Endothelial cell of umbilical vein (primary cell): ENCODE data around the gene IGLON5. TPM values are rescaled to one million over a fixed set of nuclear protein-coding genes. Genes with fewer than 3 reads are reported as not detected.

Experiments used
- BruUV-seq: library from RNA; stranded (reverse); fragments of 400-500 nt; replicated peaks from 2 replicates; lab custom pipeline; 2021; lab: Mats Ljungman, UMichigan
- CTCF ChIA-PET: fragments of 300-600, 350-600 bp; sonication (Branson Sonifier 250); formaldehyde crosslinking; loops from one replicate; lab custom pipeline; 2021; ENCODE audit warnings: antibody characterized with exemption, inconsistent platforms; lab: Charles Lee
- POLR2A ChIA-PET: fragments of 300-600, 350-600 bp; sonication (Branson Sonifier 250); formaldehyde crosslinking; loops from one replicate; lab custom pipeline; 2021; ENCODE audit warnings: antibody characterized with exemption, inconsistent platforms; lab: Charles Lee
- DNase-seq: peaks from one replicate; pipeline ENCODE4 v3.0.0-alpha.2; 2011; ENCODE audit warnings: low read depth, low spot score
- FAIRE-seq: peaks from 2 replicates; lab custom pipeline; 2011; peaks lifted over from hg19 to GRCh38; lab: Jason Lieb, UNC
- H2AFZ ChIP-seq: 2 replicates; pipeline ENCODE4 v1.6.0; 2012; ENCODE audit warnings: low read depth, low read length, control low read depth, inconsistent platforms
- H3K27ac ChIP-seq: 2 replicates; pipeline ENCODE4 v1.5.1; 2011; ENCODE audit warnings: low read depth, mild to moderate bottlenecking, control low read depth, low read length, moderate library complexity; ENCODE audit not compliant: insufficient read depth
- H3K27me3 ChIP-seq, 2 experiments: 2 replicates each; pipeline versions ENCODE4 v1.6.0 to v1.6.1; 2011; ENCODE audit warnings: low read length in 2 of 2, mixed read lengths in 1 of 2; ENCODE audit not compliant: control insufficient read depth in 2 of 2, insufficient read depth in 2 of 2
- H3K36me3 ChIP-seq, 2 experiments: 2 replicates in 1 of 2; 3 replicates in 1 of 2; pipeline ENCODE4 v1.5.1; 2011; ENCODE audit warnings: low read length in 2 of 2, mild to moderate bottlenecking in 1 of 2, moderate library complexity in 1 of 2; ENCODE audit not compliant: control insufficient read depth in 2 of 2, insufficient read depth in 2 of 2; ENCODE audit errors: extremely low read depth in 1 of 2
- H3K4me1 ChIP-seq: 3 replicates; pipeline ENCODE4 v1.5.1; 2011; ENCODE audit warnings: mild to moderate bottlenecking, low read length; ENCODE audit not compliant: control insufficient read depth, insufficient read depth; ENCODE audit errors: extremely low read depth
- H3K4me2 ChIP-seq: 2 replicates; pipeline ENCODE4 v1.6.1; 2011; ENCODE audit warnings: low read length, control low read depth, mixed read lengths; ENCODE audit not compliant: insufficient read depth
- H3K4me3 ChIP-seq, 3 experiments: fragments of 200-600 bp in 1 of 3; sonication (generic), shearing (Covaris generic) in 1 of 3; replicated peaks in 1 of 3; 2 replicates each; pipeline ENCODE4 v1.5.1; 2011 to 2016; ENCODE audit warnings: control low read depth in 3 of 3, low read length in 3 of 3, mild to moderate bottlenecking in 2 of 3, inconsistent platforms in 1 of 3, low read depth in 1 of 3, moderate library complexity in 1 of 3; ENCODE audit not compliant: insufficient read depth in 1 of 3
- H3K79me2 ChIP-seq: 2 replicates; pipeline ENCODE4 v1.6.0; 2012; ENCODE audit warnings: low read length, inconsistent platforms; ENCODE audit not compliant: control insufficient read depth, insufficient read depth
- H3K9ac ChIP-seq: replicated peaks from 2 replicates; pipeline ENCODE3; 2011; ENCODE audit warnings: low read length, control low read depth; ENCODE audit not compliant: insufficient read depth; ENCODE audit errors: extremely low read depth
- H3K9me1 ChIP-seq: replicated peaks from 3 replicates; pipeline ENCODE4 v1.6.0; 2011; ENCODE audit warnings: mild to moderate bottlenecking, low read length; ENCODE audit not compliant: control insufficient read depth, insufficient read depth; ENCODE audit errors: extremely low read depth
- H3K9me3 ChIP-seq: replicated peaks from 2 replicates; pipeline ENCODE4 v1.5.1; 2012; ENCODE audit warnings: low read length, inconsistent platforms; ENCODE audit not compliant: control insufficient read depth, insufficient read depth
- H4K20me1 ChIP-seq: replicated peaks from 2 replicates; pipeline ENCODE3; 2011; ENCODE audit warnings: mild to moderate bottlenecking, low read length; ENCODE audit not compliant: control insufficient read depth, insufficient read depth; ENCODE audit errors: extremely low read depth
- EZH2 ChIP-seq: IDR thresholded peaks from 2 replicates; pipeline ENCODE4 v1.6.1; 2012; ENCODE audit warnings: borderline replicate concordance, low read depth, mild to moderate bottlenecking, moderate library complexity, low read length, inconsistent platforms; ENCODE audit not compliant: severe bottlenecking
- FOS ChIP-seq: IDR thresholded peaks from 2 replicates; pipeline ENCODE4 v1.6.1; 2011; ENCODE audit warnings: mild to moderate bottlenecking, low read length, moderate library complexity, borderline replicate concordance; ENCODE audit not compliant: insufficient read depth
- GATA2 ChIP-seq: IDR thresholded peaks from 2 replicates; pipeline ENCODE4 v1.7.0; 2011; ENCODE audit warnings: low read depth, mild to moderate bottlenecking, moderate library complexity, mixed read lengths, low read length; ENCODE audit not compliant: insufficient read length, insufficient read depth
- JUN ChIP-seq: IDR thresholded peaks from 2 replicates; pipeline ENCODE4 v1.6.1; 2011; ENCODE audit warnings: borderline replicate concordance, low read depth; ENCODE audit not compliant: insufficient read length, insufficient read depth
- MYC ChIP-seq: IDR thresholded peaks from one replicate; pipeline ENCODE4 v1.6.1; 2011; ENCODE audit warnings: mild to moderate bottlenecking, low read depth, low read length
- POLR2A ChIP-seq: IDR thresholded peaks from 2 replicates; pipeline ENCODE4 v1.6.1; 2012; ENCODE audit warnings: low read depth, mild to moderate bottlenecking, control low read depth, low read length
- POLR2AphosphoS5 ChIP-seq: IDR thresholded peaks from 2 replicates; pipeline ENCODE4 v1.6.1; 2012; ENCODE audit warnings: low read depth, mild to moderate bottlenecking, control low read depth, low read length, moderate library complexity; ENCODE audit not compliant: insufficient read depth
- dilution Hi-C: fragments of 300-500 bp; cut with MboI; formaldehyde crosslinking; loops from one replicate; pipeline ENCODE4 v1.15.0; 2019; ENCODE audit warnings: low sequenced_read_pairs; ENCODE audit not compliant: extremely low pct_ligation_motif_present
- intact Hi-C: fragments of 100-400 bp; cut with micrococcal nuclease; formaldehyde crosslinking; loops from one replicate; pipeline ENCODE4 v1.10.0; 2022
- polyA plus RNA-seq, 4 experiments: library from polyadenylated mRNA; depleted of rRNA in 3 of 4; stranded (reverse) in 3 of 4; unstranded in 1 of 4; fragments of >200 nt; gene quantifications; 2 replicates each; pipeline versions ENCODE4 v1.2.1 to v1.2.3, GENCODE V29; 2011 to 2012; ENCODE audit warnings: missing spikeins in 1 of 4
- total RNA-seq: library from RNA; stranded (reverse); gene quantifications from 2 replicates; pipeline ENCODE4 v1.2.3, GENCODE V29; 2021
- TF ChIP-seq, protein P1 (sequence below), 2 donors: IDR thresholded peaks; 1 replicate in 1 of 2; 2 replicates in 1 of 2; pipeline ENCODE4 v1.5.1; 2011; ENCODE audit warnings: low read length in 2 of 2, mild to moderate bottlenecking in 2 of 2, moderate library complexity in 2 of 2, control low read depth in 1 of 2, inconsistent platforms in 1 of 2, low read depth in 1 of 2; ENCODE audit not compliant: insufficient read depth in 1 of 2; ENCODE audit errors: extremely low read depth in 1 of 2
- TF ChIP-seq, protein P2 (sequence below): IDR thresholded peaks from 2 replicates; pipeline ENCODE4 v1.6.1; 2011; ENCODE audit not compliant: insufficient read depth, insufficient read length

IGLON5 gene
- total and polyA plus RNA-seq, 2 donors (not counting 3 experiments of a cell fraction or from before 2014, with no cell fraction given): not detected

DNA sequence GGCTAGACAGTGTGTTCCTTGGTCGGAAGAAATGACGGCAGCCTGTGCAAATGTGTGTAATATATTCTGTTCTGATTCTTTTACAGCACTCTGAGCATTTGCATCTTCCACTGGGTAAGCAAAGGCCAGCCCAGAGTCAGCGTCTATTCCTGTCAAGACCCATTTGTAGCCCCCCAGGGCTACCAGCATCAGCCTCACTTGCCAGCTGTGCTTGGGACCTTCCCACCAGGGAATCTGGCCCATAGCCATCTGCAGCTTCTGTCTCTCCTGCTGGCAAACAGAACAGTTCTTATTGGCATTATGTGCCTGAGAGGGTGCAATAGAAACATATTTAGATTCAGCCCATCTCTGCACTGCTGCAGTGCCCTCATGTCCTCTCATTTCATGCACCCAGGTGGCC is 6.0 kb upstream of the IGLON5 start:
- Histone ChIP-seq H3K36me3 (no peaks in the 10 kb centered on the region), H3K4me2 (no peak overlapping the region), H3K27ac (no peak overlapping the region), H4K20me1 (no peaks in the 10 kb centered on the region), H3K27me3 (no peaks in the 10 kb centered on the region), H3K9me1 (no peaks in the 10 kb centered on the region), H3K79me2 (no peaks in the 10 kb centered on the region), H3K4me1 (no peaks in the 10 kb centered on the region), H3K4me3 (no peak overlapping the region), H3K9me3 (no peaks in the 10 kb centered on the region), H2AFZ (no peak overlapping the region), H3K9ac (no peak overlapping the region)
- FAIRE-seq (no peak), DNase-seq (no peak)
- TF ChIP-seq, protein P1, sequence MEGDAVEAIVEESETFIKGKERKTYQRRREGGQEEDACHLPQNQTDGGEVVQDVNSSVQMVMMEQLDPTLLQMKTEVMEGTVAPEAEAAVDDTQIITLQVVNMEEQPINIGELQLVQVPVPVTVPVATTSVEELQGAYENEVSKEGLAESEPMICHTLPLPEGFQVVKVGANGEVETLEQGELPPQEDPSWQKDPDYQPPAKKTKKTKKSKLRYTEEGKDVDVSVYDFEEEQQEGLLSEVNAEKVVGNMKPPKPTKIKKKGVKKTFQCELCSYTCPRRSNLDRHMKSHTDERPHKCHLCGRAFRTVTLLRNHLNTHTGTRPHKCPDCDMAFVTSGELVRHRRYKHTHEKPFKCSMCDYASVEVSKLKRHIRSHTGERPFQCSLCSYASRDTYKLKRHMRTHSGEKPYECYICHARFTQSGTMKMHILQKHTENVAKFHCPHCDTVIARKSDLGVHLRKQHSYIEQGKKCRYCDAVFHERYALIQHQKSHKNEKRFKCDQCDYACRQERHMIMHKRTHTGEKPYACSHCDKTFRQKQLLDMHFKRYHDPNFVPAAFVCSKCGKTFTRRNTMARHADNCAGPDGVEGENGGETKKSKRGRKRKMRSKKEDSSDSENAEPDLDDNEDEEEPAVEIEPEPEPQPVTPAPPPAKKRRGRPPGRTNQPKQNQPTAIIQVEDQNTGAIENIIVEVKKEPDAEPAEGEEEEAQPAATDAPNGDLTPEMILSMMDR (IDR thresholded peaks at IDR 0.05; ENCODE audit: extremely low read depth in 1 of 2, insufficient read depth in 1 of 2, low read depth in 1 of 2, low read length in 2 of 2): no peak
- TF ChIP-seq EZH2 (no peak), POLR2A (no peak)
- TF ChIP-seq, protein P2, sequence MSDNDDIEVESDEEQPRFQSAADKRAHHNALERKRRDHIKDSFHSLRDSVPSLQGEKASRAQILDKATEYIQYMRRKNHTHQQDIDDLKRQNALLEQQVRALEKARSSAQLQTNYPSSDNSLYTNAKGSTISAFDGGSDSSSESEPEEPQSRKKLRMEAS: no peak
- intact Hi-C loops (no loop called here), dilution Hi-C loops (no loop called here)
- ChIA-PET CTCF (no interaction called here), POLR2A (no interaction called here)
- BruUV-seq: no TSS peak

DNA sequence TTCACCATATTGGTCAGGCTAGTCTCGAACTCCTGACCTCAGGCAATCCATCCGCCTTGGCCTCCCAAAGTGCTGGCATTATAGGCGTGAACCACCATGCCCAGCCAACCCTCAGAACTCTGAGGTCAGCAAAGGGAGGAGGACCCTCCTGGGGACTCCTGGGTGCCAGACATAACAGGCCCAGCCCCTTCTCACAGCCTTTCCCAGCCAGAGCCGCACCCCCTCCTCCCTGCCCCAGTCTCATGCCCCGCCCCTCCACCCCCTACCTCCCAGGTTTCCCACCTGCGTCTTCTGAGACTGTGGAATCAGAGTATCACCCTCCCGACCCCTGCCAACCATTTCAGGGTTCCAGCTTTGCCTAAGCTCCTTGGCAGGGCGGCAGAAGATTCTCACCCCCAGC is 5.2 kb downstream of the IGLON5 start:
- Histone ChIP-seq H3K9me3 (no peaks in the 10 kb centered on the region), H3K79me2 (no peaks in the 10 kb centered on the region), H3K9me1 (no peaks in the 10 kb centered on the region), H3K36me3 (no peaks in the 10 kb centered on the region), H4K20me1 (no peaks in the 10 kb centered on the region), H3K4me3 (no peak overlapping the region), H3K27me3 (peaks cover 0 to 3% of the 10 kb centered on the region in 2 experiments), H3K4me2 (no peak overlapping the region), H3K27ac (no peak overlapping the region), H3K4me1 (no peaks in the 10 kb centered on the region), H2AFZ (no peak overlapping the region), H3K9ac (no peak overlapping the region)
- BruUV-seq: no TSS peak
- ChIA-PET CTCF (no interaction called here), POLR2A (no interaction called here)
- FAIRE-seq (no peak), DNase-seq (no peak)
- dilution Hi-C loops (no loop called here), intact Hi-C loops (no loop called here)
- TF ChIP-seq POLR2A (no peak), POLR2AphosphoS5 (no peak), EZH2 (no peak), FOS (no peak), GATA2 (no peak), MYC (no peak), JUN (no peak)
- TF ChIP-seq, protein P2: no peak
- TF ChIP-seq, protein P1 (IDR thresholded peaks at IDR 0.05; ENCODE audit: extremely low read depth in 1 of 2, insufficient read depth in 1 of 2, low read depth in 1 of 2, low read length in 2 of 2): no peak
